Esophagus squamous epithelium (tissue), 5 donors: ENCODE results near the gene NRCAM. TPM values are rescaled to one million over a fixed set of nuclear protein-coding genes. Genes with fewer than 3 reads are reported as not detected.

Experiments
- DNase-seq: peaks from one replicate; lab custom pipeline; 2025; lab: John Stamatoyannopoulos, UW
- H3K27ac ChIP-seq, 4 donors: fragments of 200-600 bp; sonication (generic); one replicate each; pipeline ENCODE4 v1.5.1; 2016 to 2019; ENCODE audit warnings: mild to moderate bottlenecking in 1 of 4
- H3K27me3 ChIP-seq, 4 donors: fragments of 200-600 bp; sonication (generic); 1 replicate in 3 of 4; 2 replicates in 1 of 4; pipeline versions ENCODE4 v1.5.1 to v1.6.0; 2017 to 2021; ENCODE audit warnings: antibody characterized with exemption in 1 of 4
- H3K36me3 ChIP-seq, 3 donors: fragments of 200-600 bp; sonication (generic); one replicate each; pipeline ENCODE4 v1.5.1; 2016 to 2019
- H3K4me1 ChIP-seq, 3 donors: fragments of 200-600 bp; sonication (generic); one replicate each; pipeline ENCODE4 v1.5.1; 2017 to 2019
- H3K4me3 ChIP-seq, 4 donors: fragments of 200-600 bp; sonication (generic); 1 replicate in 3 of 4; 2 replicates in 1 of 4; pipeline ENCODE4 v1.5.1; 2016 to 2019; ENCODE audit warnings: mild to moderate bottlenecking in 2 of 4, moderate library complexity in 1 of 4
- H3K9me3 ChIP-seq, 3 donors: fragments of 200-600 bp; sonication (generic); one replicate each; pipeline ENCODE4 v1.5.1; 2016 to 2019
- CTCF ChIP-seq, 6 experiments: fragments of 450-650 bp in 4 of 6; fragments of 200-600 bp in 2 of 6; sonication (generic) in 2 of 6; IDR thresholded peaks; one replicate each; pipeline ENCODE4 v1.5.1; 2016 to 2019; ENCODE audit warnings: antibody characterized with exemption in 6 of 6, mild to moderate bottlenecking in 4 of 6, moderate library complexity in 4 of 6
- POLR2A ChIP-seq, 4 donors: fragments of 450-650 bp; IDR thresholded peaks; one replicate each; pipeline ENCODE4 v1.6.1; 2017; ENCODE audit warnings: antibody characterized with exemption in 4 of 4, mild to moderate bottlenecking in 4 of 4, moderate library complexity in 3 of 4
- WGBS, 2 donors: methylation state at CpG; one replicate each; pipeline ENCODE4 v1.1.5; 2018; 5-methylcytosine and 5-hydroxymethylcytosine counted together
- intact Hi-C: fragments of 100-400 bp; cut with DNase I; formaldehyde crosslinking; loops from one replicate; pipeline ENCODE4 v1.15.0; 2022
- total RNA-seq, 4 donors: library from RNA; depleted of rRNA; stranded (reverse); fragments of >200 nt; gene quantifications; one replicate each; pipeline ENCODE4 v1.1.0, GENCODE V29; 2016
- donor health status: DM: yes; HTN: yes; CAD: no.

NRCAM gene
- total RNA-seq, 4 donors from 2014 or later: 1.5 to 9.8 (median 6.3) TPM; not detected in 1

GRCh38 chr7:108431099-108431498 lies 25.1 kb downstream of the NRCAM start:
- no peaks in the 10 kb centered on the region for H3K36me3 ChIP-seq
- DNase-seq: no peak
- intact Hi-C loops: no loop called here
- 29 to 43% methylated on average over 1 of the region's 1 CpG for WGBS, 2 donors
- H3K4me3 ChIP-seq: no peak overlapping the region
- H3K9me3 ChIP-seq: no peaks in the 10 kb centered on the region
- no peak for TF ChIP-seq POLR2A (IDR thresholded peaks at IDR 0.05)
- no peak for TF ChIP-seq CTCF (IDR thresholded peaks at IDR 0.05)
- no peak overlapping the region for H3K27ac ChIP-seq
- no peaks in the 10 kb centered on the region for H3K27me3 ChIP-seq
- no peaks in the 10 kb centered on the region for H3K4me1 ChIP-seq

- no peaks in the 10 kb centered on the region for H3K27me3 ChIP-seq
- H3K4me1 ChIP-seq: no peaks in the 10 kb centered on the region
- no peak for DNase-seq
- H3K9me3 ChIP-seq: no peaks in the 10 kb centered on the region
- WGBS, 2 donors: 50 to 54% methylated on average over 1 of the region's 1 CpG
- TF ChIP-seq POLR2A (IDR thresholded peaks at IDR 0.05) (no peak), CTCF (IDR thresholded peaks at IDR 0.05) (no peak)
- no peaks in the 10 kb centered on the region for H3K36me3 ChIP-seq
- intact Hi-C loops: no loop called here
- H3K27ac ChIP-seq: no peak overlapping the region
- H3K4me3 ChIP-seq: no peak overlapping the region
Measured at GRCh38 chr7:108430664-108431063, 25.6 kb downstream of the NRCAM start.

DNA sequence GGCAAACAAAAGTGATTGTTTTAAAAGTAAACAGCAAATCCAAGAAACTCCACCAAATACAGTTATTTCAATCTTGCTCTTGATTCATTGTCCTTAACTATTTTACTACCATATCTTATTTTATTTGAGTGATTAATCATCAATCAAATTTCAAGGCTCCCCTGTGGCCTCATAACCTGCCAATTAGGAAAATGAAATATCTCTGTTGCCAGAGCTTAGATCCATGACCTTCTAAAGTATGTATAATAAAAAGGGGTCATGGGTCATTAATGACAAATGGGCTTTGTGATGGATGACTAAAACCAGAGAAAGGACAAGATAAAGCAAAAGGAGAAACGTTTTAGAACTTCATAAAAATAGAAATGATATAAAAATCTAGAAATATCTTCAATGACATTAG lies 28.5 kb downstream of the NRCAM start:
- DNase-seq: no peak
- Histone ChIP-seq H3K4me1 (no peaks in the 10 kb centered on the region), H3K27me3 (peaks cover 0 to 5% (median 0%) of the 10 kb centered on the region in 4 donors), H3K36me3 (no peaks in the 10 kb centered on the region), H3K27ac (no peak overlapping the region), H3K9me3 (no peaks in the 10 kb centered on the region), H3K4me3 (no peak overlapping the region)
- WGBS, 2 donors: 24 to 35% methylated on average over 1 of the region's 1 CpG
- no peak for TF ChIP-seq POLR2A (IDR thresholded peaks at IDR 0.05)
- no peak for TF ChIP-seq CTCF (IDR thresholded peaks at IDR 0.05)
- intact Hi-C loops: no loop called here

DNA sequence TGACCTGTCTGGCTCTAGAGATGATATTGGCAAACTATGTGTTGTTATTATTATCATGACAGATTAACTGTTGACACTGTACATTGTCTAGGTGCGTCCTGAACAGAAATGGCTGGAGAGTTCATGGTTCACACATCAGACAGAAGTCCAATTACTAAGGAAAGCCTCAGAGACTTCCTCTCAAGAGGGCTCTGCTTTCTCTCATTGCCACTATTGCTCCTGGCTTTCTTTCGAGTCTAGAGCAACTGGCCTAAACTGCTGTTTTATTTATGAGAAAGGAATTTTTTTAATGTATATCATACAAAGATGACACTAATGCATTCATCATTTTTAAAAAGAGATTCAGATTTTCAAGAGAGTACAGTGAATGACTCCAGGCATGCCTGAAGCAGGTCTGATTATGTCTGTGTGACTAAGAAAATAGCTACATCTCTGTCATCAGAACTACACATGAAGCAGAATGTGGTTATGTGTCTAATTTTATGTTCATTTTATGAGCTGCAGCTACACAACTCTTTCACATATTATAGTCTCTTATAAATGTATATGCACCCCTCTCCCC lies 30.4 kb downstream of the NRCAM start:
- no peak overlapping the region for H3K4me3 ChIP-seq
- 21 to 34% methylated on average over 2 of the region's 2 CpGs for WGBS, 2 donors
- no peaks in the 10 kb centered on the region for H3K9me3 ChIP-seq
- TF ChIP-seq POLR2A (IDR thresholded peaks at IDR 0.05) (no peak), CTCF (IDR thresholded peaks at IDR 0.05) (no peak)
- no peaks in the 10 kb centered on the region for H3K4me1 ChIP-seq
- peaks cover 0 to 8% (median 0%) of the 10 kb centered on the region in 4 donors for H3K27me3 ChIP-seq
- intact Hi-C loops: no loop called here
- no peak overlapping the region for H3K27ac ChIP-seq
- H3K36me3 ChIP-seq: no peaks in the 10 kb centered on the region
- DNase-seq: no peak

- Histone ChIP-seq H3K9me3 (no peaks in the 10 kb centered on the region), H3K4me3 (no peak overlapping the region), H3K27me3 (peaks cover 0 to 8% (median 0%) of the 10 kb centered on the region in 4 donors), H3K4me1 (no peaks in the 10 kb centered on the region), H3K36me3 (no peaks in the 10 kb centered on the region), H3K27ac (no peak overlapping the region)
- TF ChIP-seq POLR2A (IDR thresholded peaks at IDR 0.05) (no peak), CTCF (IDR thresholded peaks at IDR 0.05) (no peak)
- DNase-seq: no peak
- intact Hi-C loops: no loop called here
- 82 to 91% methylated on average over 3 to 4 of the region's 4 CpGs for WGBS, 2 donors
Measured at GRCh38 chr7:108424013-108424412, 32.2 kb downstream of the NRCAM start.
